HG03064 (cell line): ENCODE data around the gene UNC5B.

Source experiments
- ATAC-seq: cut with Tn5 transposase; IDR thresholded peaks from one replicate; pipeline ENCODE4 v1.9.1; 2021; ENCODE audit warnings: low read depth; ENCODE audit not compliant: unreplicated experiment

UNC5B gene

GRCh38 chr10:71237843-71238623 lies 25.7 kb downstream of the UNC5B start:
- ATAC-seq = no peak

DNA sequence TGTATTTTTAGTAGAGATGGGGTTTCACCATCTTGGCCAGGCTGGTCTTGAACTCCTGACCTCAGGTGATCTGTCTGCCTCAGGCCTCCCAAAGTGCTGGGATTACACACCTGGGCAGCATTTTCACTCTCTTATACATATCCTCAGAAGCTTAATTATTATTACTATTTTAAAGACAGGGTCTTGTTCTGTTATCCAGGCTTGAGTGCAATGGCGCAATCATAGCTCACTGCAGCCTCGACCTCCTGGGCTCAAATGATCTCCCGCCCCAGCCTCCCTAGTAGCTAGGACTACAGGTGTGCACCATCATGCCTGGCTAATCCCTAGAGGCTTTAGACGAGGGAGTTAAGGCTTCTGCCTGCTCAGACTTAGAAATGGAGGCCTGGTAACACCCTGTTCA lies 26.3 kb downstream of the UNC5B start:
- no peak for ATAC-seq

GRCh38 chr10:71239131-71239915 lies 27.0 kb downstream of the UNC5B start:
- no peak for ATAC-seq

GRCh38 chr10:71239946-71240795 lies 27.8 kb downstream of the UNC5B start:
- ATAC-seq = no peak

DNA sequence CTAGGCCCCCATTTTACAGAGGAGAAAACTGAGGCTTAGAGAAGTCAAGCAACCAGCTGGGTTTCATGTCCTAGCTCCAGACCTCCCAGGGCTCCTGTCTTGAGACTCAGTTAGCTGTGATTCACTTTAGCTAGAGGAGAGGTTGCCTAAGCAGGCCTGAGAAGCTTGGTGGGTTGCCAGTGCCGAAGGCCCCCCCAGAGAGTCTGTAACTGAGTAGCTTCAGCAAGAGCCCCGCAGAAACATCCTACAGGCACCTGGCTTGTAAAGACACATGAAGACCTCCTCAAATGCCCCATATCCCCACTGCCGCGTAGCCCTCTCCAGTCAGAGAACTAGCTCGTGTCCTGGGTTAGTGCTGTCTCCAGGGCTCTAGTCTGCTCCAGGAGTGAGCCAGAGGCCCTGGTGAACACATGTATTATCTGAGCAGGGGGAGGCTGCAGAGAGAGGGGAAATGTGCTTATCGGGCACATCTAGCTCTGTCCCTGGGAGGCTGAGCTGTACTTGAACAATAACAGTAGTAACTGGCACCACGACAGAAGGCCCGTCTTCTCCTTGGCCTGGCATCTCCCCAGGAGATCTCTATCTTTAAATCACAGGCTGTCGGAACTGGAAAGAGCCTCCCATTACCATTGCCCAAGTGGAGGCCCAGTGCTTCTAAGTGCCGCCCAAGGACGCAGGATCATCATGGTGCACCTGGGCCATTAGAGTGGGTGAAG lies 28.9 kb downstream of the UNC5B start:
- ATAC-seq = no peak

DNA sequence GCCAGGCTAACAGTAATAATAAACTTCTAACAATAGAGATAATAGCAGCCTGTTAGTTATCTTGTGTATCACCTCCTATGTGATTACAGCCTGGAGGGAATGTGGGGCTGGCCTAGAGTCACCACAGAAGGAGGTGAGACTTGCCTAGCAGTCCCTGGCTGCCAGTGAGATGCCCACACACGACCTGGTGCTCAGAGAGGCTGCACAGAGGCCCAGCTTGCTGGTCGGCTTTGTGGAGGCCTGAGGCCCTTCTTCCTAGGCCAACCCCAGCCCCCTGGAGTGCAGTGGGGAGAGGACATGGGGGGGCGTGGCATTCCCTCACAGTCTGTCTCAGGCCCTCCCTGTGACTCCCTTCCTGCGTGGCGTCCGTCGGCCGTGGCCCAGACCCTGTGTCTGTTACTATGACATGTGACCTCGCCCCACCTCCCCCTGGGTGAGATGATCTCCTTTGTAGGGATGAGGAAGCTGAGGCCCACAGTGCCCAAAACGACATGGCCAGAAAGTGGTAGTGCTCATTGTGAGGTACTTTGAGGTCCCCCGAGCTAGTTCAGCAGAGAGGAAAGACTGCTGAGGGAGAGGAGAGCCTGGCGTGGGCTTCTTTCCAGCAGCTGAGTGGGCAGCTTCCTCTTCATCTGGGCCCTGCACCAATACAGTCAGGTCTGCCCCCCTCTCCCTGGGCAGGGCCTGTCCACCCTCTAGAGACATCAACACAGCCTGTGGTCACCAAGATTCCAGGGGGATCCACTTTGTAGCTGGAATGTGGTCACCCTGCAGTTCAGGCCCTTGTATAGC lies 29.7 kb downstream of the UNC5B start:
- ATAC-seq = no peak

- no peak for ATAC-seq
Measured at GRCh38 chr10:71242622-71243009, 30.2 kb downstream of the UNC5B start.

- no peak for ATAC-seq
Measured at GRCh38 chr10:71243756-71244395, 31.5 kb downstream of the UNC5B start.

DNA sequence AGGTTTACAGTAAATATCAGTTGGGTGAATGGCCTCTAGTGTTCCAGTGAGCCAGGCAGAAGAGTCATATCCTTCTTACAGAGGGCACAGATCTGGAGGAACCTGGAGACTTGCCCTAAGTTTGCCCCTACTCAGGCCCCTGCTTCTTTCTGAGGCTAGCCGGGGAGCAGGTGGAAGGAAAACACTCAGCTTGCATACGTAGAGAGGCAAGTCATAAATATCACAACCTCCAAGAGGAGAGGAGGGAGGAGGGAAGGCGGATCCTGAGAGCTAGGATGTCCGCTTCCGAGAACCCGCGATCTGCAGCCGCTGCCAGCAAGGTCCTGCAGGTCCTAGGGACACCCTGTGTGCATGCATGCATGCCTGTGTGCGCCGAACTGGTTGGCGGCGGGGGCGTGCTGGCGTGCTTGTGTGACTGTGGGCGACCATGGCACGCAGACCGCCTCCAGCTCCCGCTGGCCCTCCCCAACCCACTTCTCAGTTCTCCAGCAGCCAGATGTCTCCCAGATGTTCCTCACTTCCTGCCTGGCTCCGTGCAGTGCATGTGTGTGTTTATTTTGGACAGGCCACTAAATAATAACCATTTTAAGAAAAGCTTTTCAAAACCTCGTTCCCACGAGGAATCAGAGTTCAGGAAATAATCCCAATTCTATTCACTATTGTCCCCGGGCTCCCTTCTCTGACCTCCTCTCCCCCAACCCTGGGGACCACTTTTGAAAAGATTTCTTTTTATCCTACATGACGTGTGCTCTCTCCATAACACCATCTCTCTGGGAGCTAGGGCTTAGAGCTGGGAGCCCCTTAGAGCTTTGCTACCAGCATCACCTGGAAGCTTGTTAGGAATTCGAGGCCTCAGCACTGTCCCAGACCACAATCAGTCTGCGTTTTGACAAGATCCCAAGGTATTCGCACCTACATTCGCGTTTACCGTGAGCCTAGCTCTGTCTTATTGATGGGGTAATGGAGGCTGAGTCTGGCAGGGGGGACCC lies 32.4 kb downstream of the UNC5B start:
- ATAC-seq = no peak

GRCh38 chr10:71245420-71246325 lies 33.3 kb downstream of the UNC5B start:
- no peak for ATAC-seq

GRCh38 chr10:71246591-71247413 lies 34.4 kb downstream of the UNC5B start:
- ATAC-seq = no peak

DNA sequence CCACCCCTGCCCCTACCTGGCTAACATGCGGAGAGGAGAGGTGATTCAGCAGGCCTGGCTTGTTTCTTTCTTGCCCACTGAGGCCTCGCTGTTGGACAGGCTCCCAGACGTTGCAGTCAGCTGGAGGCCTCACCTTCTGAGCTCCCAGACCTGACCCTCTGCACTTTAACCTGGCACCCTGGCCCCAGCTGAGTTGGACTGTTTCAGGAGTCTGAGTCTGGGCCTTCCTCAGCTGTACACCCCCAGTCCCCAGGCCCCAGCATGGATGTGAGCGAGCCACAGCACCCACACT lies 35.0 kb downstream of the UNC5B start:
- no peak for ATAC-seq

GRCh38 chr10:71247804-71248203 lies 35.4 kb downstream of the UNC5B start:
- no peak for ATAC-seq

- no peak for ATAC-seq
Measured at GRCh38 chr10:71248210-71248609, 35.8 kb downstream of the UNC5B start.

DNA sequence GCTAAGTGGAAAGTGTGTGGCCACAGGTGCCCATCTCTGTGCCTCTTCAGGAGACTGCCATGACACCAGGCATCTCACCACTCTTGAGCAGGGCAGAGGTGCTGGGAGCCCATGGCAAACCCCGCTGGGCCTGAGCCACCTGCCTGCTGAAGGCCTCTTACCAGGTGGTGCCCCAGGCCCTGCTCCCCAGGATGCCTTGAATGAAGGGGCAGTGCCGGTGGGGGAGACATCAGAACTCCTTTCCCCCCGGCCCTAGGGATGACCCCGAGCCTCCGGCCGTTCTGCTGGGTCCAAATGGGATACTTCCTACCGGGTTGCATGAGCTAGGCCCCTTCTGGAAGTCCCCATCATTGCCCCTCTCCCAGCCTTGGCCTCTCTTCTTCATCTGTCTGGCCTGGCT lies 37.6 kb downstream of the UNC5B start:
- ATAC-seq = no peak

GRCh38 chr10:71250405-71250804 lies 38.0 kb downstream of the UNC5B start:
- no peak for ATAC-seq
